GM04503 (cell line): ENCODE measurements around the gene RPL41.
"Not testable (repeated sequence)": the region's sequence is repeated elsewhere in the genome, so short reads cannot be mapped to it uniquely, and the experiment has no call there.

Experiments used
- DNase-seq: peaks from one replicate; pipeline ENCODE4 v3.0.0-alpha.2; 2012; ENCODE audit warnings: low read depth

RPL41 gene

DNA sequence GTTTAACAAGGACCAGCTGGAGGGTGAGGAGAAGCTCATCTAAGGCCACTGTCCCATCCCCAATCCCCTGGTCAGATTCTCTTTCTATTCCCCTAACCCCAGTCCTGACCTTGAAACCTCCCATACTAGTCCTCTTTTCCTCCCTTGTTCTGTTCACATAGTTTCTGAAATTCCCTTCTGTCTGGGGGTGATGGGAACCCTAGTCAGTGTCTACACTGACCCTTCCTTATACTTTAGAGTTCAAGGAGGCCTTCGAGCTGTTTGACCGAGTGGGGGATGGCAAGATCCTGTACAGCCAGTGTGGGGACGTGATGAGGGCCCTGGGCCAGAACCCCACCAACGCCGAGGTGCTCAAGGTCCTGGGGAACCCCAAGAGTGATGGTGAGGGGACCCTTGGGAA lies 38.4 kb downstream of the RPL41 start:
- DNase-seq: no peak

DNA sequence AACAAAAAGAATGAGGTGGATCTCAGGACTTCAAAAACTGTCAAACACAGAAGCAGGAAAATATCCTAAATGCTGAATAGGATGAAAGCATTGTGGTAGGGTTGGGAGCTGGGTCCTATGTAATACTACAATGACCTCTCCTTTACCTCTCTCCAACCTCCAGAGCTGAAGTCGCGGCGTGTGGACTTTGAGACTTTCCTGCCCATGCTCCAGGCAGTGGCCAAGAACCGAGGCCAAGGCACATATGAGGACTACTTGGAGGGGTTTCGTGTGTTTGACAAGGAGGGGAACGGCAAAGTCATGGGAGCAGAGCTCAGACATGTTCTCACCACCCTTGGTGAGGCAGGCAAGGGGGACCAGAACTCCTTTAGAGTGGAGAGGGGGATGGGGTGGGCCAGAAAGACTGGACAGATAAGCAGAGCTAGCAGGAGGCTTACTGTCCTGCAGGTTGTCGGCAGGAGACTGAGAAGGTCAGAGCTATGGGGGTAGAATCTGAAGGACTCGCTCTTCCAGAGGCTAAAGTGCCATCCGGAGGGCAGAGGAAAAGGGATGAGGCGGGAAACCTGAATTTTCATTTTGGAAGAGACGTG lies 38.9 kb downstream of the RPL41 start:
- DNase-seq: no peak

DNA sequence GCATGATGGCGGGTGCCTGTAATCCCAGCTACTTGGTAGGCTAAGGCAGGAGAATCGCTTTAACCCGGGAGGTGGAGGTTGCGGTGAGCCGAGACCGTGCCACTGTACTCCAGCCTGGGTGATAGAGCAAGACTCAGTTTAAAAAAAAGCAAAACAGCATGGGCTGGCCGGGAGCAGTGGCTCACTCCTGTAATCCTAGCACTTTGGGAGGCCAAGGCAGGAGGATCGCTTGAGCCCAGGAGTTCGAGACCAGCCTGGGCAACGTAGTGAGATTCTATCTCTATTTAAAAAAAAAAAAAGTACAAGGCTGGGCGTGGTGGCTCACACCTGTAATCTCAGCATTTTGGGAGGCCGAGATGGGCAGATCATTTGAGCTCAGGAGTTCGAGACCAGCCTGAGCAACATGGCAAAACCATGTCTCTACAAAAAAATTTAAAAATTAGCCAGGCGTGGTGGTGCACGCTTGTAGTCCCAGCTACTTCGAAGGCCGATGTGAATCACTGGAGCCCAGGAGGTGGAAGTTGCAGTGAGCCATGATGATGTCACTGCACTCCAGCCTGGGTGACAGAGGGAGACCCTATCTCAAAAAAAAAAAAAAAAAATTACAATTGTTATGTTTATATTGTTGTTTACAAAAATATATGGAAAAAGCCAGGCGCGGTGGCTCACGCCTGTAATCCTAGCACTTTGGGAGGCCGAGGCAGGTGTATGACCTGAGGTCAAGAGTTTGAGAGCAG lies 40.2 kb downstream of the RPL41 start:
- not testable (repeated sequence) for DNase-seq

DNA sequence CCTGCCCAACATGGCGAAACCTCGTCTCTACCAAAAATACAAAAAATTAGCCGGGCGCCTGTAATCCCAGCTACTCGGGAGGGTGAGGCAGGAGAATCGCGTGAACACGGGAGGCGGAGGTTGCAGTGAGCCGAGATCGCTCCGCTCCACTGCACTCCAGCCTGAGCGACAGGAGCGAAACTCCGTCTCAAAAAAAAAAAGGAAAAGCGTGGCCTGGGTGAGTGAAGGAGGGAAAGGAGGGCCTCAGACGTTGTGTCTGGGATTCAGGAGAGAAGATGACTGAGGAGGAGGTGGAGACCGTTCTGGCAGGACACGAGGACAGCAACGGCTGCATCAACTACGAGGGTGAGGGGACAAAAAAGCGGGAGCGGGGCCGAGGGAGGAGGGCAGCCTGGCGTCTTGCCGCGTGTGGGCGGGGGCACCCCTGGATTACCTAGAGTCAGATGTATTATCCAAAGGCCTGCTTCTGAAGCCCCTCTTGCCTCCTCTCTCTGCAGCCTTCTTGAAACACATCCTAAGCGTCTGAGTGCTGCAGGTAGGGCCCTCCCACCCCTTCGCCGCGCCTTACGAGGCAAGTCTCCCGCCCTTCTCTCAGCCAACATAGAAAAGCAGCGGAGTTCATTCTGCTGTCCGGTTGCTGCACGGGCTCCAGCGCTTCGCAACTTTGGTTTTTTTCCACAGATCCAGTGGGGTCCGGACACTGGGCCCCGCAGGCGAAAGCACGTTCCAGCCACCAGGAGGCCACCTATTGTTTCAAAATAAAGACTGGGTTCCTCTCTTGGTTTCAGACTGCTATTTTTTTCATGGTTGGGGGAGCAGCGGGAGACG lies 41.0 kb downstream of the RPL41 start:
- peak; percentile 54 for DNase-seq

- DNase-seq: peak; percentile 85
These were observed 41.8 kb downstream of the RPL41 start, which contains the start of gene MYL6 for GRCh38 chr12:56158029-56158925. Gene MYL6 (plus strand): TSS chr12:56158359. CDS start chr12:56158402, 43 bp downstream.

- peak; percentile 31 for DNase-seq
These were observed 42.6 kb downstream of the RPL41 start for GRCh38 chr12:56158926-56159461.

- DNase-seq: no peak
These were observed 43.2 kb downstream of the RPL41 start for GRCh38 chr12:56159482-56160192.

- no peak for DNase-seq
These were observed 43.8 kb downstream of the RPL41 start for GRCh38 chr12:56160193-56160763.

DNA sequence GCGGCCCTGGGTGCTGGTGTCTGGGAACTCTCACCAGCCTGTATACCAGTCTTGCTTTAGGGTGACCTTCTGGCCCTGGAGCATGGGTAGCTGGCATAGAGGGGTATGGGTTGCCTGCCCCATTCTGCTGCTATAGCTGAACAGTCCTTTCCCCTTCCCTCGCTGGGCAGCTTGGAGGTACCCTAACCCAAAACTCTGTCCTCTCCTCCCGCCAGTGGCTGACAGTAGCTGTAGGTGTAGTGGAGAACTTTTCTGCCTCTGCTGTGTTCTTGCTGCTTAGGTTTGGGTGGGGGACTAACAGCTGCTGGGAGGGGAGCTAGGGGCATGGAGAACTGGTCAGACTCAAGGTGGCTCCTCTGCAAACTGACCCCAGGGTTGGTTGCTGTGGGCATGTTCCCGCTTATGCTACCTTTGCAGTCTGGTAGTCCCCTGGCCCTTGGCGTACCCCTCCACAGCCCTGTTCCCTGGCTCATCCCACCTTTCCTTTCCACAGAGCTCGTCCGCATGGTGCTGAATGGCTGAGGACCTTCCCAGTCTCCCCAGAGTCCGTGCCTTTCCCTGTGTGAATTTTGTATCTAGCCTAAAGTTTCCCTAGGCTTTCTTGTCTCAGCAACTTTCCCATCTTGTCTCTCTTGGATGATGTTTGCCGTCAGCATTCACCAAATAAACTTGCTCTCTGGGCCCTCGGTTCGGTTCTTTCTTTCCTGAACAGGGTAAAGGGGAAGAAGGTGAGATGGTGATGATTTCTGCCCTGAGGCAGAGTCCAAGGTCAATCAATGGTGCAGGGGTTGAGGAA lies 44.7 kb downstream of the RPL41 start:
- DNase-seq: no peak

DNA sequence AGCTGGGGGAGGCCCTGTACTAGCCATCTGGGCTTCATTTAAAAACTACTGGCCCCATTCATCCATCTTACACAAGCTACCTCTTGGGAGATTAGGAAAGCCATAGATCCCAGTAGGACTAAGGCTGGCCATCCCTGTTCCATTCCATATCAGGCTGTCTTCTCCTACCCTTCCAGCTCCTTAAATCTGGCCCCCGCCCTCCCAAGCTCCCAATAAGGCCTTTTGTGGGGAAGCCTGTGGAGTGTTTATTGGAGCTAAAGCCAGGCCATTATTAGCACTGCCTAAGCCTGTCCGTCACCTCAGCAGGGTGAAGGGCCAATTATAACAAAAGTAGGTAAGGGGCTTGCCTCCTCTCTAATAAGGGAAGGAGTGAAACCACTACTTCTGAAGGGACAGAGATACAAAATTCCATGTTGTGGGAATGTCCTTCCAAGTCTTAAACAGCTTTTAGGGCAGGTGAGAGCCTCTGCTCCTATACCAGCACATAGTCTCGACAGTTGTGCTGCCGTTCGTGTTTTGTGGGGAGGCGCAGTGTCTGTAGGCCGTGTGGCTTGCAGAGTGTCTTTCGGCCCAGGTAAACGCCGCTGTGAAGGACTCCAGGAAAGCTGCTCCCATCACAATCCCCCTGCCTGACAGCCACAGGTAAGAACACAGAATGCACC lies 45.4 kb downstream of the RPL41 start:
- DNase-seq: no peak

- DNase-seq: no peak
These were observed 46.2 kb downstream of the RPL41 start for GRCh38 chr12:56162468-56163290.

GRCh38 chr12:56163533-56164344 lies 47.3 kb downstream of the RPL41 start:
- no peak for DNase-seq

DNA sequence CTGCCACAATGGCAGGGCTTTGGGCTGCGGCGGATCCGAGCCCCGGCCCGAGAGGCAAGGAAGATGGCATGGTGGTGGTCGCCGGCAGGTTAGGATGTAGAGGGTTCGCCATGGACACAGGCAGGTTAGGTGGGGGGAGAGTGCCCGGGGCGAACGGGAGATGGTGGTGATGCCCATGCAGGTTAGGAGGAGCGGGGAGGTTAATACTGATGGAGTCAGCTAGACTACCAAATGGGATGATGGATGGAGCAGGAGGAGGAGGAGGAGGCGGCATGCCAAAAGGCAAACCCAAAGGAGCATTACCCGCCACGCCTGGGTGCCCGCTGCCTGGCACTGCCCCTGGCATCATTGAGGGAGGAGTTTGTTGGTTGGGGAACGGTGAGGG lies 47.9 kb downstream of the RPL41 start:
- DNase-seq: no peak

DNA sequence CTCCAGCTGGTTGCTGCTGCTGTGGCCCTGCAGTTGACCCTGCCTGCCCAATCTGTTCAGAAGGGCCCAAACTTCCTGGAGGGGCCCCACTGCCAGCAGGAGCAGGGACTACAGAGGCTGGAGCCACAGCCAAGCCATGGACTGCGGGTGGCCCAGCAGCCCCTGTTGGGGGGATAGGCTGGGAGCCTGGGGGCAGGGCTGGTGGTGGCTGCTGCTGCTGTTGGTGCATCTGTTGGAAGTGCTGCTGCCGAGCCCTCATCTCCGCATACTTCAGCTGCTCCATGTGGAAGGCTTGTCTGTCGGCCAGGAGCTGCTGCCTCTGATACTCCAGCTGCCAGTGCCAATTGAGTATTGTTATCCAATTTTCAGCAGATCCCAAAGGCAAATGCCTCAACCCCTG lies 48.9 kb downstream of the RPL41 start:
- DNase-seq: no peak
